Measurements from ENCODE around the gene ANKRD63.

DNA sequence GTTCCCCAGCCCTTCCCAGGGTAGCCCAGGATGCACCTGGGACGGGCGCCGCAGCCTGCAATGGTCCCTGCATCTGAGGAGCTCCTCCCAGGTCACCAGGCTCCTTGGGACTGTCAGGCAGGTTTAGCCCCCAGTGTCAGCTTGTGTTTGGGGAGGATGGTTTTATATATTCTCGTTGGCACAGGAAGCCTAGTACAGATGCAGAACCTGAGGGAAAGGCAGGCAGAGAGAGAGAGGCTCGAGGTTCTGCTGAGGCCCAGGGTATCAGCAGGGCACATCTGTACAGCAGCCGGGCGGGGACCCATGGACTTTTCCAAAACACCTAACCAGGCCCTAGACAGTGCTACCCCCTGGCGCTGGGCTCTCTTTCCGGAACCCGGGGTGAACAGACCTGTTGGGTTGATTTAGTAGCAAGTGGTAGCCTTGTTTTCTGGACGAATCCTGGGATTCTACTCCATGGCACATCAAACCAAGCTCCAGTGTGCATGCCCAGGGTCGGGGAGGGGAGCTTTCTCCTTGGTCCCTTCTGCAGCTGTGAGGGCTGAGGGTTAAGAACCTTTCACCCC is 35.4 kb downstream of the ANKRD63 start:
- TF ChIP-seq, protein P1, sequence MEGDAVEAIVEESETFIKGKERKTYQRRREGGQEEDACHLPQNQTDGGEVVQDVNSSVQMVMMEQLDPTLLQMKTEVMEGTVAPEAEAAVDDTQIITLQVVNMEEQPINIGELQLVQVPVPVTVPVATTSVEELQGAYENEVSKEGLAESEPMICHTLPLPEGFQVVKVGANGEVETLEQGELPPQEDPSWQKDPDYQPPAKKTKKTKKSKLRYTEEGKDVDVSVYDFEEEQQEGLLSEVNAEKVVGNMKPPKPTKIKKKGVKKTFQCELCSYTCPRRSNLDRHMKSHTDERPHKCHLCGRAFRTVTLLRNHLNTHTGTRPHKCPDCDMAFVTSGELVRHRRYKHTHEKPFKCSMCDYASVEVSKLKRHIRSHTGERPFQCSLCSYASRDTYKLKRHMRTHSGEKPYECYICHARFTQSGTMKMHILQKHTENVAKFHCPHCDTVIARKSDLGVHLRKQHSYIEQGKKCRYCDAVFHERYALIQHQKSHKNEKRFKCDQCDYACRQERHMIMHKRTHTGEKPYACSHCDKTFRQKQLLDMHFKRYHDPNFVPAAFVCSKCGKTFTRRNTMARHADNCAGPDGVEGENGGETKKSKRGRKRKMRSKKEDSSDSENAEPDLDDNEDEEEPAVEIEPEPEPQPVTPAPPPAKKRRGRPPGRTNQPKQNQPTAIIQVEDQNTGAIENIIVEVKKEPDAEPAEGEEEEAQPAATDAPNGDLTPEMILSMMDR (IDR thresholded peaks at IDR 0.05; ENCODE audit: low read depth, low read length) = no peak
- TF ChIP-seq POLR2A (IDR thresholded peaks at IDR 0.05; ENCODE audit: extremely low read depth, insufficient read length) = no peak

Measured in NB4 (cell line).